ENCODE measurements around the gene SLC38A2. TPM values are rescaled to one million over a fixed set of nuclear protein-coding genes. Genes with fewer than 3 reads are reported as not detected.

Gene SLC38A2
- total RNA-seq, 1 experiment from 2014 or later, result 381 TPM

- 0 out of 2 replicates have a peak, but pooled peaks have one; percentile 7 for TF ChIP-seq ATF1 (CRISPR knock-in tag; IDR thresholded peaks at IDR 0.05)
- 0 out of 2 replicates have a peak, but pooled peaks have one; percentile 30 for TF ChIP-seq MAX (CRISPR knock-in tag; IDR thresholded peaks at IDR 0.05)
- TF ChIP-seq USF1 (CRISPR knock-in tag; IDR thresholded peaks at IDR 0.05), result peak; percentile 34; the same call in 1 of the 2 replicates
- no peak for TF ChIP-seq ZNF423 (CRISPR knock-in tag; IDR thresholded peaks at IDR 0.05)
- Mint-ChIP-seq H3K9me3 (peaks cover 10% of the 10 kb centered on the region), H3K4me3 (peak overlapping the region; percentile 61), H3K27me3 (ENCODE audit: low read depth) (no peaks in the 10 kb centered on the region; the same call in 1 of the 2 replicates), H3K27ac (peak overlapping the region; percentile 99), H3K36me3 (peaks cover 10% of the 10 kb centered on the region), H3K4me1 (peaks cover 65% of the 10 kb centered on the region)
- POLR2A ChIA-PET, result no interaction called here
- no peak for ATAC-seq
- CTCF ChIA-PET, result interaction anchor here (0.5 kb wide), 1 partner anchor 49 kb away, joined by 3 read pairs; no protein-coding TSS in a partner anchor
- no peak for DNase-seq (ENCODE audit: low spot score)
These were observed 9.9 kb upstream of the SLC38A2 start for GRCh38 chr12:46382408-46382963.

- Mint-ChIP-seq H3K4me3 (no peak overlapping the region), H3K27ac (0 out of 2 replicates have a peak overlapping the region, but pooled peaks have one; percentile 17), H3K9me3 (peaks cover 10% of the 10 kb centered on the region), H3K4me1 (peaks cover 53% of the 10 kb centered on the region), H3K36me3 (peaks cover 10% of the 10 kb centered on the region), H3K27me3 (ENCODE audit: low read depth) (no peaks in the 10 kb centered on the region; the same call in 1 of the 2 replicates)
- CTCF ChIA-PET, result interaction anchor here (1.5 kb wide), 1 partner anchor 281 kb away, joined by 6 read pairs; no protein-coding TSS in a partner anchor
- DNase-seq (ENCODE audit: low spot score), result no peak
- TF ChIP-seq TEAD1 (CRISPR knock-in tag; IDR thresholded peaks at IDR 0.05) (no peak), NFYB (CRISPR knock-in tag; conservative IDR thresholded peaks at IDR 0.05; ENCODE audit: low read depth) (no peak), ESRRA (CRISPR knock-in tag; IDR thresholded peaks at IDR 0.05; ENCODE audit: borderline replicate concordance) (no peak), ZNF416 (CRISPR knock-in tag; IDR thresholded peaks at IDR 0.05) (no peak), ZNF671 (CRISPR knock-in tag; IDR thresholded peaks at IDR 0.05) (no peak), SMAD4 (CRISPR knock-in tag; IDR thresholded peaks at IDR 0.05) (no peak), NR3C1 (CRISPR knock-in tag; conservative IDR thresholded peaks at IDR 0.05; ENCODE audit: low read depth) (no peak), MLX (CRISPR knock-in tag; IDR thresholded peaks at IDR 0.05) (no peak), SOX15 (CRISPR knock-in tag; IDR thresholded peaks at IDR 0.05) (no peak), MXD4 (CRISPR knock-in tag; IDR thresholded peaks at IDR 0.05; ENCODE audit: borderline replicate concordance) (no peak), IRF1 (CRISPR knock-in tag; IDR thresholded peaks at IDR 0.05) (no peak), ZNF396 (CRISPR knock-in tag; IDR thresholded peaks at IDR 0.05; ENCODE audit: borderline replicate concordance) (no peak), RORB (CRISPR knock-in tag; IDR thresholded peaks at IDR 0.05) (no peak), EMX1 (CRISPR knock-in tag; IDR thresholded peaks at IDR 0.05) (no peak), ATF1 (CRISPR knock-in tag; IDR thresholded peaks at IDR 0.05) (no peak)
- POLR2A ChIA-PET, result no interaction called here
- no peak for ATAC-seq
These were observed 8.3 kb upstream of the SLC38A2 start for GRCh38 chr12:46380881-46381280.

- ChIA-PET POLR2A (no interaction called here), CTCF (interaction anchor here (1.5 kb wide), 1 partner anchor 281 kb away, joined by 6 read pairs; no protein-coding TSS in a partner anchor)
- H3K4me3 Mint-ChIP-seq, result no peak overlapping the region
- TF ChIP-seq IRF2 (CRISPR knock-in tag; IDR thresholded peaks at IDR 0.05; ENCODE audit: borderline replicate concordance, low read depth), result no peak
- TF ChIP-seq HMGA2 (CRISPR knock-in tag; IDR thresholded peaks at IDR 0.05), result peak; percentile 94
- no peak for DNase-seq (ENCODE audit: low spot score)
- peak overlapping the region; percentile 30; the same call in 1 of the 2 replicates for H3K27ac Mint-ChIP-seq
- no peak for ATAC-seq
- H3K27me3 Mint-ChIP-seq (ENCODE audit: low read depth), result no peaks in the 10 kb centered on the region; the same call in 1 of the 2 replicates
- H3K4me1 Mint-ChIP-seq, result peaks cover 46% of the 10 kb centered on the region
- H3K9me3 Mint-ChIP-seq, result peaks cover 10% of the 10 kb centered on the region
- peaks cover 10% of the 10 kb centered on the region for H3K36me3 Mint-ChIP-seq
These were observed 7.6 kb upstream of the SLC38A2 start for GRCh38 chr12:46380022-46380796.
